T-helper 2 cell (primary cell): ENCODE measurements around the gene EXOSC6.
"Not testable (repeated sequence)": the region's sequence is repeated elsewhere in the genome, so short reads cannot be mapped to it uniquely, and the experiment has no call there.

Experiments
- DNase-seq, 5 experiments: peaks; one replicate each; pipeline versions ENCODE4 v3.0.0 to v3.0.0-alpha.2; 2012 to 2022

Gene EXOSC6

DNA sequence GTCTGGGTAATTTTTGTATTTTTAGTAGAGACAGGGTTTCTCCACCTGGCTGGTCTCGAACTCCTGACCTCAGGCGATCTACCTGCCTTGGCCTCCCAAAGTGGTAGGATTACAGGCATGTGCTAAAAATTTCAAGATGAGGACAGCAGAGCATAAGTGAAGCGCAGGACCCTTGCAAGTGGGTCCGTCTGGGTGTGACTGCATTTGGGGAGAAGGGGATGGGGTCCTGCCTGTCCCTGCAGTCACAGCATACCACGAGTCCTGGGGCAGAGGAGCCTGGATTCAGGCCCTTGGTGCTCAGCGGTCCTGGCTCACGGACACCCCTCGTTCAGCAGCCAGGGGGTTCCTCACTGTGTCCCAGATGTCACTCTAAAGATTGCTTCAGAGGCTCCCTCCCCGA is 53.5 kb downstream of the EXOSC6 start:
- not testable (repeated sequence) for DNase-seq

DNA sequence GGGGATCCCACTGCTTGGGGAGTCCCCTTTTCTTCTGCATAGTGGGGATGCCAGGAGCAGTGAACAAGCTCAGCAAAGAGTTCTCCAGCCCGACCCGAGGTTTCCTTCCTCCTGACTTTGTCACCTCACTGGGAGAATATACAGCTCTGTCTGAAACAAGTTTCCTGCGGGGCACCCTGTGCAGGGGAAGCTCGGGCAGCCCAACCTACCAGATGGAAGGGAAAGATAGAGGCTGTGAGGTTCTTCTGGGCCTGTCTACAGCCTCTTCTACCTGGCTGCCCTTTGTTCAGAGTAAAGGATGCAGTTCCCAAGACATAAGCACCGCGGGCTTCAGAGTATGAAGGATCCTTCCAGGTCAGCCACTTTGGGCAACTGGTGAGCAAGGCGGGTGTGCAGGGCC is 54.1 kb downstream of the EXOSC6 start:
- DNase-seq, result not testable (repeated sequence)
